ENCODE measurements around the gene TRPC5OS. TPM values are rescaled to one million over a fixed set of nuclear protein-coding genes. Genes with fewer than 3 reads are reported as not detected.

Gene TRPC5OS
- total RNA-seq, 4 donors from 2014 or later, result not detected

GRCh38 chrX:111847491-111848133 is 28.4 kb upstream of the TRPC5OS start:
- Histone ChIP-seq H3K36me3 (no peaks in the 10 kb centered on the region), H3K9me3 (no peaks in the 10 kb centered on the region), H3K4me1 (no peaks in the 10 kb centered on the region), H3K27ac (no peak overlapping the region), H3K27me3 (no peaks in the 10 kb centered on the region), H3K4me3 (no peak overlapping the region)
- in situ Hi-C loops (cut with MboI; ENCODE audit: low pct_ligation_motif_present in 1 of 4, low pct_unique_long_range_greater_than_20kb in 1 of 4, low sequenced_read_pairs in 3 of 4) (no loop called here), intact Hi-C loops (cut with DNase I; ENCODE audit: low total_unique reads) (no loop called here)
- DNase-seq, result no peak
- WGBS, 2 donors (ENCODE audit: low coverage in 1 of 2), result 61 to 63% methylated on average over 1 to 4 of the region's 4 CpGs
- no peak for TF ChIP-seq CTCF (IDR thresholded peaks at IDR 0.05)
- no peak for TF ChIP-seq POLR2A (IDR thresholded peaks at IDR 0.05)
- TF ChIP-seq EP300 (IDR thresholded peaks at IDR 0.05; ENCODE audit: low read depth), result no peak
- TF ChIP-seq POLR2AphosphoS5 (IDR thresholded peaks at IDR 0.05), result no peak

GRCh38 chrX:111848541-111848940 is 27.4 kb upstream of the TRPC5OS start:
- Histone ChIP-seq H3K4me1 (no peaks in the 10 kb centered on the region), H3K27ac (no peak overlapping the region), H3K27me3 (no peaks in the 10 kb centered on the region), H3K9me3 (no peaks in the 10 kb centered on the region), H3K36me3 (no peaks in the 10 kb centered on the region), H3K4me3 (no peak overlapping the region)
- intact Hi-C loops (cut with DNase I; ENCODE audit: low total_unique reads) (no loop called here), in situ Hi-C loops (cut with MboI; ENCODE audit: low pct_ligation_motif_present in 1 of 4, low pct_unique_long_range_greater_than_20kb in 1 of 4, low sequenced_read_pairs in 3 of 4) (no loop called here)
- TF ChIP-seq CTCF (IDR thresholded peaks at IDR 0.05) (no peak), POLR2A (IDR thresholded peaks at IDR 0.05) (no peak), POLR2AphosphoS5 (IDR thresholded peaks at IDR 0.05) (no peak), EP300 (IDR thresholded peaks at IDR 0.05; ENCODE audit: low read depth) (no peak)
- DNase-seq, result no peak
- WGBS, 2 donors (ENCODE audit: low coverage in 1 of 2), result 76% methylated on average over 5 of the region's 5 CpGs; no CpG with 5 or more reads in 1 of the 2 donors

GRCh38 chrX:111850975-111851374 is 25.0 kb upstream of the TRPC5OS start:
- no peaks in the 10 kb centered on the region for H3K27me3 ChIP-seq
- in situ Hi-C loops (cut with MboI; ENCODE audit: low pct_ligation_motif_present in 1 of 4, low pct_unique_long_range_greater_than_20kb in 1 of 4, low sequenced_read_pairs in 3 of 4), result no loop called here

More at GRCh38 chrX:111850975-111851374, 25.0 kb upstream of the TRPC5OS start:
- H3K4me1 ChIP-seq, result no peaks in the 10 kb centered on the region
- H3K27ac ChIP-seq, result no peak overlapping the region
- TF ChIP-seq CTCF (IDR thresholded peaks at IDR 0.05), result no peak
- no peak for TF ChIP-seq POLR2A (IDR thresholded peaks at IDR 0.05)
- TF ChIP-seq POLR2AphosphoS5 (IDR thresholded peaks at IDR 0.05), result no peak
- no peak for TF ChIP-seq EP300 (IDR thresholded peaks at IDR 0.05; ENCODE audit: low read depth)
- no peaks in the 10 kb centered on the region for H3K9me3 ChIP-seq
- DNase-seq, result no peak
- H3K4me3 ChIP-seq, result no peak overlapping the region
- intact Hi-C loops (cut with DNase I; ENCODE audit: low total_unique reads), result no loop called here
- H3K36me3 ChIP-seq, result no peaks in the 10 kb centered on the region

Measured in transverse colon (tissue), 4 donors.